LHCN-M2 (cell line): ENCODE data around the gene IGFL3. TPM values are rescaled to one million over a fixed set of nuclear protein-coding genes. Genes with fewer than 3 reads are reported as not detected.
"Not testable (repeated sequence)": the region's sequence is repeated elsewhere in the genome, so short reads cannot be mapped to it uniquely, and the experiment has no call there.

ENCODE experiments used
- DNase-seq: peaks from one replicate; pipeline ENCODE4 v3.0.0-alpha.2; 2012; ENCODE audit warnings: low read depth
- total RNA-seq: library from RNA; depleted of rRNA; stranded (reverse); fragments of >200 nt; gene quantifications from 2 replicates; pipeline ENCODE4 v1.2.3, GENCODE V29; 2014

The IGFL3 gene
- total RNA-seq, 1 experiment from 2014 or later, result 0.40 TPM

DNA sequence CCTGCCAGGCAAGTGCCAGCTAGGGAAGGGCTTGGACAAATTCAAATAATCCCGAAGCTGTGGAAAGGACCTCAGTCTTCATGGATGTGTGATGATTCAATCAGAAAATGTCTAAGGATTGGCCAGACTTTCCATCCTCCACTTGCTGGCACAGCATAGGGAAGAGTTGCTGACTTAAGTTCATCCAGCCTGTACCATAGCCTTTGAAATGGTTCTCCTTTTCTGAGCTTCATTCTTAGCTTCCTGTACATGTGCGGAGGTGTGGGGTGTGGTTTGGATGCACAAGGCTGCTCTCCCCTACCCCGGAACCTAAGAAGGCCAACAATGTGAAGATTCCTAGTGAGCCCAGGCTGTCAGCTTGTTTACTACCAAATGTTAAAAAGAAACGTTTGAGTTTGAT is 959 bp upstream of the IGFL3 start:
- DNase-seq, result no peak

DNA sequence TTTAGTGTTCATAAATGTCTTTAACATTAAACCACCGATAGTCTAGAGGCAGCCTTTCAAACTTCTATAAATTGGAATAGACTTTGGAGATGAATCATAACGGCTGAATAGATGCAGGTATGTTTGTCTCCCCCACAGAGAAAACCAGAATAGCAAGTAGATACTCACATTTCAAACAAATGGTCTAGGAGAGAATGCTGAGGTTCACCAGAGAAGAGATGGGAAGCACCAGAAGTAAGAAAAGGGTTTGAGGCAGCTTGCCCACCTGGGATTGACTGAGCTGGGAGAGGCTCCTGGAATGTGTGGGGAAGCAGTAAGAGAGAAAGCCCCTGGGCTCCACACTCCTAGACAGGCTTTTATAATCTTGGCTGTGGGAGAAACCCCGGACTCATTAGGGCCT is 6.4 kb downstream of the IGFL3 start:
- no peak for DNase-seq

DNA sequence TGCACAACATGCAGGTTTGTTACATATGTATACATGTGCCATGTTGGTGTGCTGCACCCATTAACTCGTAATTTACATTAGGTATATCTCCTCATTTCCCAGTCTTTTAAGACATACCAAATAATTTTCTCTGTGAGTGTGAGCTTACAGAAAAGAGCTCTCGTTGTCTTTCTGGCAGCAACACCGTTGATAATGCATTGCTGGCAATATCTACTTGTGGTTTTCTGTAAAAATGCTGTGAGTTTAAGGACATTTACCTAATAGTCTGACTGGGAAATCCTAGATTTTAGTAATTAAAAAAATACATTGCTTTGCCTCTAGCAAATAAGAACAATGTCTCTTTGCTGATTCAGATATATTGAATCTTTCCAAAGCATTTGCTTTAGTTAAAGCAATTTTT is 8.4 kb downstream of the IGFL3 start:
- DNase-seq, result no peak

DNA sequence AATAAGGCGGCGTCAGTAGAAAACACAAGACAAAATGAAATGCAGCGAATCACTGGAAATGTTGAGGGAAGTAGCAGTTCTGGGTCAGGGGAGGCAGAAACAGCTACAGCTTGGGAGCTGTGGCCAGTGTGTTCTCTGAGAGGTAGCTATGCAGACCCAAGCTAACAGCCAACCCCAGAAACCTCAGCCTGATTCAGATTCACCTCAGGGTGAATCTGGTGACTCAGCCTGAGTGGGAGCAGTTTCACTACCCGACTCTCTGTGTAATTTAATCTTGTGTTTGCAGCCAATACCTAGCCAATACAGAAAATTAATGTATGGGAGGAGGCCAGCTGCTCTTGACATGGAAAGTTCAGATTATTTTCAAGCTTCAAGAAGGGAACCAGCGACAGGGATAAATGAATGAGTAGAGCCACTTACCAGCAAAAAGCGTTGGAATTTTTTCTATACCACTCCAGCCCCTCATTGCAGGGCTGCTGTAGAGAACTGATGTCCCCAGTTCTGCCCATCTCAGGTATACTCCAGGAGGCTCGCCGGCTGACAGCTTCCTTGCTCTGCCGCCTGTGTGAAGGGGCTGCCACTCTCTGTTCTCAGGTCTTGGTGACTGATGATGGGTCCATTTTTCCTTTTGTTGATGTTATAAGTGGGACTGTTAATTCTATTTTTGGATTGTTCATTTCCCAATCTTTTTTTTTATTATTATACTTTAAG is 8.9 kb downstream of the IGFL3 start:
- peak; percentile 82 for DNase-seq

DNA sequence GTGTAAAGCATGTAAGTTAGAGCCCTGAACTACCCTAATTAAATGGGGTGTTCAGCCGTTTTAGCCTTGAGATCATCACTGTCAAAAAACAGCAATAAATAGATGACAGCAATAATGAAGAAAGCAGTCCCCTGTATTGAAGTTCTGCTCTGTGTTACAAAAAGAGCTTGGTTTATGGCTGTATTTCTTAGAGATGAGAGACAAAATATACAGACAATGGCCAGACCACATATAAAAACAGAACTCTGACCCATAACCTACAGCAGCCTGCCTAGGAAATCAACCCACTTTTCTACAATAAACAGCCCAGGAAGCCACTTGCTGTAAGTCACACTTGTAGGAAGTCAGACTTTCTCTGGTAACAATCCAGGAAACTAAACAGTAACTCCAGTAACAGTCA is 10.8 kb downstream of the IGFL3 start:
- DNase-seq, result no peak

DNA sequence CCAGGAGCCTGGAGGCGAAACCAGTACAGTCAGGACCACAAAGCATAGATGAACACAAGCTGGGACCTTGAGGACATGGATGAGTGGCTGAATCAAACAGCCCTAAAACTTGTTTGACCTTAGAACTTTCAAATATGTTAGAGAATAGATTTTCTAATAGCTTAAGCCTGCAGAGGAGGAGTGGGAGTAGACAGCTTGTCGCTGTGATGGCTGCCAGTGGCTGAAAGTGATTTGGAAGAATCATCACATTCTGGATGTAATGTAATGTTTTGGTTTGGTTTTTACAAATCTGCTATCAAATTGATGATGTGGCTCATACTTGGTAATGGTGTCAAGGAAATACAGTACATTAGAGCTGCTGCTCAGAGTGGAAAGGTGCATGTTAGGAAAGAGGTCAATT is 12.0 kb downstream of the IGFL3 start:
- no peak for DNase-seq

DNA sequence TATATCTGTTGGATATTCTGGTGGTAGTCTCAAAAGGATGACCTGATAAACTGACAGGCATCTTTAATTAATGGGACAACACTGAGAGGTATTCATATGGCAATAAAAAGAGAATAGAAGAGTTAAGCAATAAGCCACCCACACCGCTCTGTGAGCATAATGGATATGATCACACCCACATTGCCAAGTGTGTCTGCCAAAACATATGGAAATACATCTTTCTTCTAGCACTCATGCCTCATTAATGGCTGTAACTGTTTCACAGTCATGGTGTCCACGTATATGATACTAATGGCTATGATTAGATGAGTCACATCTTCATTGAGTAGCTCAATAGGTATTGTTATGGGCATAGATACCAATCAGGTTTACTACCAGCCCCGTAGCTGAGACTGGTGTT is 13.1 kb downstream of the IGFL3 start:
- DNase-seq, result no peak

DNA sequence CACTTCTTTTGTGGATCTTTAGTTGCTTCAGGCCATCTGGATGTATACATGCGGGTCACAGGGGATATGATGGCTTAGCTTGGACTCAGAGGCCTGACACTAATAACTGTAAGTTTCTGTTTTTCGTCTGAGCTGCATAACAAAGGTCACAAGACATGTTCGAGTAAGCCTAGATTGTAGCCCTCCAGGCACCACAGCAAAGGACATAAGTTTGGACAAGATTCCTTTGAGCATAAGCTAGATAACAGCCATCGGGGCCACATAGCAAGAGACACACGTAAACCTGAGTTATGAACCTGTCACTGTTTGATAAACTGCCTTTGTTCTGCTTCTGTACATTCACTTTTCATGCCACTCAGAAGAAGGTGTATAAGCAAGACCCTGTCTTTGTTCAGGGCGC is 14.6 kb downstream of the IGFL3 start:
- DNase-seq, result no peak

DNA sequence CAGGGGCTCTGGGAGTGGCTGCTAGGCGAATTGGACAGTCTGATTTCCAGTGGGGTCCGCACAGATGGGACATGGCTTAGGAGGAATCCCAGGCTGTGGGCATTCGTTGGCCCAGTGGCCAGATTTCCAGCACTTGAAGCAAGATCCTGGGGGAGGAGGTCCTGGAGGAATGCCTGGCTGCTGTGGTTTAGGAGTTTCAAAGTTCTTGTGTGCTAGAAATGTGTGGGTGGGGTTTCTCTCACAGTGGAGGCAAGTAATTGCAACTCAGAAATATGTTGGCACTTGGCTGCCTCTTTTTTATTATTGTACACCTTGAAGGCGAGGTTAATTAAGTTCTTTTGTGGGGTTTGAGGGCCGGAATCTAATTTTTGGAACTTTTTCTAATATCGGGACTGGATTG is 17.1 kb downstream of the IGFL3 start:
- DNase-seq, result peak; percentile 17

DNA sequence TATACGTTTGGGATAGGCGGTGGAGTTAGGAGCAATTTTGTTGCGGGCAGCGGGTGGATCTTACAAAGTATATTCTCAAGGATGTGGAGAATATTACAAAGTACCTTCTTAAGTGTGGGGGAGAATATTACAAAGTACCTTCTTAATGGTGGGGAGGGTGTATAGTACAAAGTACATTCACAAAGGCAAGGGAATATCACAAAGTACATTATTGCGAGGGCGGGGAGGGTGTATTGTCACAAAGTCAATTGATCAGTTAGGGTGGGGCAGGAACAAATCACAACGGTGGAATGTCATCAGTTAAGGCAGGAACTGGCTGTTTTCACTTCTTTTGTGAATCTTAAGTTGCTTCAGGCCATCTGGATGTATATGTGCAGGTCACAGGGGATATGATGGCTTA is 22.2 kb downstream of the IGFL3 start:
- not testable (repeated sequence) for DNase-seq

DNA sequence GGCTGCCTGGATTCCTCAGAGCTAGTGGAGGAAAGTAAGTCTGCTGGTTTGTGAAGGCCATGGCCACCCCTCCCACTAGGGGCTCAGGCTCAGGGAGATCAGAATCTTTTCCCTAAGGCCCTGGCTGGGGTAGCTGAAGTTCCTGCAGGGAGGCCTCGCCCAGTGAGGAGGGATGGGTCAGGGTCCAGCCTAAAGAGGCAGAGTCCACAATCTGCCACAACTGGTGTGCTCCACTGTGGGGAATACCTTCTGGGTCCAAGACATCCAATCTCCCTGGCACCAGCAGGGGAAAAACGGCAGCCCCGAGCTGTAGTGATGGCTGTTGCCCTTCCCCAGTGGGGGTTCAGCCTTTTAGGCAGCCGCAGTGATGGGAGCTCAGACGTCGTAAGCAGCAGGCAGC is 23.2 kb downstream of the IGFL3 start:
- DNase-seq, result no peak

DNA sequence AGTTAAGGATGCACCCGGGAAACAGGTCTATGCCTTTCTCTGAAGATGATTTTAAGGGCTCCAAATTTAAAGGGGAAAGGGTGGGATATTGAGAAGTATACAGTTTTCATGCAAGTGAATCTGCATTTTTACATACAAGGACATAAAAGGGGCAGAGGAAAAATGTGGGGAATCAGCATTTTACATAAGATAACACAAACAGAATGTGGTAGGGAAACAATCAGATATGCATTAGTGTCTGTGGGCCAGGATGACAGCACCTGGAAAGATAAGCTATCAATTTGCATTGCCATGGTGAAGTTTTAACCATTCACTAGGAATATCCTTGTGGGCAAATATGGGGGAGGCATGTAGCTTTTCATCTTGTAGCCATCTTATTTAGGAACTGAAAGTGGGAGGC is 24.1 kb downstream of the IGFL3 start:
- no peak for DNase-seq

DNA sequence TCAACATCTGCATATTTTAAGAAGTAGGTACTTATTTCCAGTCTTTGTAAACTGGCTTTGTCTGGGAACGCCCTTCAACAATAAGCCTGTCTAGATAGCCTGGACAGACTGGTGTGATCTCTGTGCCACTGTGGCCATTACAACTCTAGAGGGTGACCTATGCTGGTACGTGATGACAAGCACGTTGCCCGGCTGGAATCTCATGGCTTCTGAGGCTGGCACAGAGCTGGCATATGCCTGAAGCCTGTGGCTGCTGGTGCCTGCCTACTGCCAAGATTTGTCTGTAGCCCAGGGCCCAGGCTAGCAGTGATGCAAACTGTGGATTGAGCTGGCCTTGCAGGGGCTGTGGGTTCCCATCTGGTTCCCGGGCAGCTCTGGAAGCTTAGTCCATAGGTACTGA is 34.0 kb downstream of the IGFL3 start:
- no peak for DNase-seq

DNA sequence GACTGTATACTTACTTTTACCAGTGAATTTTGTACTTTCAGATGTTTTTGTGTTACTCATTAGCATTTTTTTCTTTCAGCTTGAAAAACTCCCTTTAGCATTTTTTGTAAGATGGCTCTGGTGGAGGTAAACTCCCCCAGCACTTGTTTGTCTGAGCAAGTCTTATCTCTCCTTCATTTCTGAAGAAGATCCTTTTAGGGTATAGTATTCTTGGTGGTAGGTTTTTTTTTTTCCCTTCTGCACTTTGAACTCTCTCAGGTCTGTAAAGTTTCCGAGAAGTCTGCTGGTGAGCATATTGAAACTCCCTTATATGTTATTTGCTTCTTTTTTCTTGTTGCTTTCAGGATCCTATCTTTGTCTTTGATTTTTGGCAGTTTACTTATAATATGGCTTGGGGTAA is 35.1 kb downstream of the IGFL3 start:
- no peak for DNase-seq

DNA sequence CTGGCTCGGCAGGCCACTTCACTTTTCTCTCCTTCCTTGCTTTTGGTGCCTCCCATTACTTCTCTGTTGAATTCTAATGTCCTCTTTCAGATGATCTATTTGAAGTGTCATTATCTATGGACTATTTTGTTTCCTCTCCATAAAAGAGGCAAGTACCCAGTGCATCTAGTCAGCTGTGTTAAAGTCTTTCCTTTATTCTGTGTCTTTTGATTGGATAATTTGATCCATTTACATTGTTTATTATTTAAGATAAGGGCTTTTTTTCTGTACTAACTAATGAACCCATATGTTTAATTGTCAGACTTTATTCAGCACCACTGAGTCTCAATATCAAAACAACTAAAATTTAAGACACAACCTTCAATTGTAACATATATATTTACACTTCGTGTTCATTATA is 36.4 kb downstream of the IGFL3 start:
- DNase-seq, result no peak

DNA sequence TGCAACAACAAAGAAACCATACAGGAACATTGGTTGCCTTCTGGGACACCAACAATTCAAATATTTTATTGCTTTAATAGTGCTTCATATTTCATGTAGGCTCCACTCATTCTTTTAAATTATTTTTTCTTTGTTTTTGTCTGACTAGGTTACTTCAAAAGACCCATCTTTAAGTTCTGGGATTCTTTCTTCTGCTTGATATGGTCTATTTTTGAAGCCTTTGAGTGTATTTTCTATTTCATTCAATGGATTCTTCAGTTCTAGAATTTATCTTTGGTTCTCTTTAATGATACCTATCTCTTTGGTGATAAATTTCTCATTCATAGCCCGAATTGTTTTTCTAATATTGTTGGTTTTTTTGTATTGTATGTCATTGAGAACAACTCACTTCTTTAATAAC is 38.6 kb downstream of the IGFL3 start:
- no peak for DNase-seq

DNA sequence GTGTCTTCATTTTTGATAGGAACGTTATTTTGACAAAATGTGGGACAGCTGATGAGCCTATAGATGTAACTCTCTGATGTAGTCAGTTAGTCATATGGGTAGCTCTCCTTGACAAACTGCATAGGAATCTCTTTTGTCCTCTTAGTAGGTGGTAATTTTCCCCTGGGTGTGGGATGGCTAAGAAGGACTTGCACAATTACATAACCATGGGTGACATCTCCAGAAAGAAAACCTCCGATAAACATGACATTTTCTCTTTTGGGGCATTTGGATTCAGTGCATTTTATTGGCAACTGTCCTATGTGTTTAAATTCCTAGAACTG is 41.8 kb downstream of the IGFL3 start:
- peak; percentile 23 for DNase-seq

DNA sequence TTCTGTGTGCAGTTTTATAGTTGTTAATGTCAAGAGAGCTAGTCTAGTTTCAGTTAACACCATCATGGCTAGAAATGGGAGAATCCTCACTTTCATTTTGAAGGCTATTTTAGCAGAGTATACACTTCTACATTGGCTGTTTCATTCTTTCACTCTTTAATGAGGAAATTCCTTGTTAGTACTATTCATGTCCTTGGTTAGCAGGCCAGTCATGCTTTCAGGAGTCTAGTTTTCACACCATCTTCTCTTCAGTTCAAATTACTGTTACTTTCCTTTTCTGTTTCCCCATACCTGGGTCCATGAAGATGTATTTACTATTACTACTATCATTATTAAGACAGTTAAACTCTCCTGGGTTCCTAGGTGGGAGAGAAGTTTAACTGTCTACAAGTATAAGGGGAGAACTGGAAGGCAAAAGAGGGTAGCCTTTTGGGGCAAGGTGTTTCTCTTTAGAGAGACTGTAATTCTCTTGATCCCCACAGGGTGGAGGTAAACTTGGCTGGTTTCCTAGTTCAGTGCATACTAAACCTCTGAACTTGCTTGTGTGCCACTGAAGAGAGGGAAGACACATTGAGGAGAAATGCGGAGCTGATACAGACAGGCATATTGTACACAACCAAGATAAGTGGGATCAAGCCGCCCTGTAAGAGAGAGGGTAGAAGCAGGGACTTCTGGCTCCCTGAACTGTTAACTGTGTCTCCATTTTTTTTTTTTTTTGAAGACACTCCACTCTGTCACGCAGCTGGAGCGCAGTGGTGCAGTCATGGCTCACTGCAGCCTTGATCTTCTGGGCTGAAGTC is 42.4 kb downstream of the IGFL3 start:
- DNase-seq, result peak; percentile 58

DNA sequence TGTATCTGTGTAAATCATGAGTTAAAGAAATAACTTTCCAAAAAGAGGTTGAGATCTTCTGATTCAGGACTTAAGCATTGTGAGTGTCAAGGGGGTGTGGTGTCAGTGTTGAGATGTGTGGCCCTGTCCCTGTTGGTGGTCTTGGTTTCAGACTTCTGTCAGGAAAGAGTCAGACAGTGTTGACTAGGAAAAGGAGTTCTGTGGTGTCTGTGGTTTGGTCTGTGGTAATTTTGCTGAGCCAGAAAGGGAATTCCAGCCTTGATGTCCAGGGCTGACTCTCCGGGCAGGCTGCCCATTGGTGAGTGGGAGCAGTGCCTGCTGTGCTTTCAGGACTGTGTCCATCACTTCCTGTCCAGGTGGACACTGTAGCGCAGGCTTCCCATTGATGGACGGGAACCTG is 43.9 kb downstream of the IGFL3 start:
- DNase-seq, result peak; percentile 78

DNA sequence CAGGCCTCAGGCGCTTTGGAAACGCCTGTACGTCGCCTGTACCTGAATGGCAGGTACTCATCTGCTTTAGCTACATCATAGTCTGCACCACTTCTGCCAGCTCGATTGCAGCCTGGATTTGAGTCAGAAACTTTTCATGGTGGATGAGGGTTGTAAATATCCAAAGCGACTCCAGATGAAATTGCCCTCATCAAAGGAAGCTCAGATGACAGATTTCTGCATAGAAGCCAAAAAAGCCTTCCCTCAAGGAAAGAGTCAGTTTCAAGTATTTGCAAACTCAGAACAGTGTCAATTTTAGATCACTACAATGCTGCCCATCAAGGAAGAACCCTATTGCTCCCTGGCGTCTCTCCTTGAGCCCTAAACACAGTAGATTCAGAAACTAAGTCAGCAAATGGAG is 44.9 kb downstream of the IGFL3 start:
- no peak for DNase-seq

DNA sequence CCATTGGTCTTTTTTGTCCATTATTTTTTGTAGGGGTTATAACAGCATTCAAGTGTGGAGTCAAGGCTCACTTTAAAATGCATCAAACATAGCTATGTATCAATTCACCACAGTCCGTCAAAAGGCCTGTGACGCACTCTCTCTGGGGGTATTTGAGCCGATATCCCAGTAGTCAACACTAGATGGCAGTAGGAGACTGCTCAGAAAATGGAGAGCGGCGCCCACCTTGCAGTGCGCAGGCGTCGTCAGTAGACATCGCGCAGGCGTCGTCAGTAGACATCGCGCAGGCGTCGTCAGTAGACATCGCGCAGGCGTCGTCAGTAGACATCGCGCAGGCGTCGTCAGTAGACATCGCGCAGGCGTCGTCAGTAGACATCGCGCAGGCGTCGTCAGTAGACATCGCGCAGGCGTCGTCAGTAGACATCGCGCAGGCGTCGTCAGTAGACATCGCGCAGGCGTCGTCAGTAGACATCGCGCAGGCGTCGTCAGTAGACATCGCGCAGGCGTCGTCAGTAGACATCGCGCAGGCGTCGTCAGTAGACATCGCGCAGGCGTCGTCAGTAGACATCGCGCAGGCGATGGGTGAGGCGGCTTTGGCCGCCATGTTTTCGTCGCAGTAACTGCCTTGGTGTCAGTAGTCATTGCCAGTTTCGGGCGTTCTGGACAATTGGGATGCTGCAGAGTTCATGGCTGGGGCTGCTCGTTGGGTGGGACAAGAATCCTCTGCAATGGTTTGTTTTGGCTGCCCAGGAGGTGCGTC is 45.7 kb downstream of the IGFL3 start:
- DNase-seq, result peak; percentile 63

DNA sequence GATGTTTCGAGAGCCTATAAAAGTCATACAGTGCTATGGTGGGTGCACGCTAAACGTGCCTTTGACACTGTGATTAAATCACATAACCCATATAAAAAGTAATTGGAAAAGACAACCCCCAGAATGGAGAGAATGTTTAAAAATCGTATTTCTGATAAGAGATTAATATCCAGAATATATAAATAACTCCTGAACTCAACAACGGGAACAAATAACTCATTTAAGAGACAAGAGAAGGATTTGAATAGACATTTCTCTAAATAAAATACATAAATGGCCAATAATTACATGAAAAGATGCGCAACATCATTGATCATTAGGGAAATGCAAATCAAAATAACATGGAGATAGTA is 46.7 kb downstream of the IGFL3 start:
- no peak for DNase-seq
